Gastrocnemius medialis (tissue), 4 donors: Measurements from ENCODE around the gene NAT9.

Experiments
- CTCF ChIP-seq, 5 experiments: fragments of 450-650 bp in 3 of 5; fragments of 200-600 bp in 2 of 5; sonication (generic) in 2 of 5; IDR thresholded peaks in 4 of 5; conservative IDR thresholded peaks in 1 of 5; 1 replicate in 4 of 5; 2 replicates in 1 of 5; pipeline ENCODE4 v1.5.1; 2016 to 2019; ENCODE audit warnings: antibody characterized with exemption in 5 of 5, mild to moderate bottlenecking in 3 of 5, moderate library complexity in 3 of 5
- POLR2A ChIP-seq, 2 donors: fragments of 450-650 bp; IDR thresholded peaks; one replicate each; pipeline ENCODE4 v1.6.1; 2017; ENCODE audit warnings: antibody characterized with exemption in 2 of 2, mild to moderate bottlenecking in 2 of 2, moderate library complexity in 2 of 2

GRCh38 chr17:74819801-74820436 is 43.8 kb upstream of the NAT9 start:
- TF ChIP-seq CTCF (IDR thresholded peaks at IDR 0.05 in 4 of 5, conservative IDR thresholded peaks at IDR 0.05 in 1 of 5) (no peak), POLR2A (IDR thresholded peaks at IDR 0.05) (no peak)
